ENCODE data around the gene GGCX. TPM values are rescaled to one million over a fixed set of nuclear protein-coding genes. Genes with fewer than 3 reads are reported as not detected.

The GGCX gene
- total and polyA plus RNA-seq, 9 of the 15 experiments (the other 6 are each of a cell fraction or from before 2014, with no cell fraction given), result 14.4 to 47.1 (median 28.1) TPM

GRCh38 chr2:85538507-85539360, 22.6 kb downstream of the GGCX start, which contains the start of gene MAT2A (continued):
- peak; percentile 65 for TF ChIP-seq ZNF511 (CRISPR knock-in tag; IDR thresholded peaks at IDR 0.05)
- TF ChIP-seq THAP12 (CRISPR knock-in tag; IDR thresholded peaks at IDR 0.05), result peak; percentile 84
- no peak for TF ChIP-seq ZBTB26 (CRISPR knock-in tag; IDR thresholded peaks at IDR 0.05)
- no peak; the same call in none of the 2 replicates for TF ChIP-seq ZBTB33 (CRISPR knock-in tag; IDR thresholded peaks at IDR 0.05)
- TF ChIP-seq CBFA2T2 (conservative IDR thresholded peaks at IDR 0.05), result 0 out of 2 replicates have a peak, but pooled peaks have one; percentile 2
- no peak for TF ChIP-seq XRCC4 (IDR thresholded peaks at IDR 0.05; ENCODE audit: extremely low read depth, insufficient read depth, insufficient read length)
- peak; percentile 49; the same call in 1 of the 2 replicates for TF ChIP-seq MTA1 (IDR thresholded peaks at IDR 0.05; ENCODE audit: borderline replicate concordance)
- no peak for TF ChIP-seq ZNF518B (CRISPR knock-in tag; IDR thresholded peaks at IDR 0.05)
- TF ChIP-seq AFF1 (IDR thresholded peaks at IDR 0.05; ENCODE audit: low read depth in 1 of 2, partially characterized antibody in 2 of 2), result peak in 1 of 2 experiments; percentile 11
- no peak for TF ChIP-seq TFAM (CRISPR knock-in tag; conservative IDR thresholded peaks at IDR 0.05)
- TF ChIP-seq ZKSCAN1 (IDR thresholded peaks at IDR 0.05; ENCODE audit: low read depth, low read length), result 0 out of 2 replicates have a peak, but pooled peaks have one; percentile 15

Measured in K562 (cell line).